ENCODE data around the gene STAT5B. TPM values are rescaled to one million over a fixed set of nuclear protein-coding genes. Genes with fewer than 3 reads are reported as not detected.

The STAT5B gene
- total and polyA plus RNA-seq, 9 of the 15 experiments (the other 6 are each of a cell fraction or from before 2014, with no cell fraction given): 20.8 to 176 (median 92.4) TPM

- TF ChIP-seq ZNF584 (CRISPR knock-in tag; IDR thresholded peaks at IDR 0.05; ENCODE audit: low read depth) (no peak), ZNF324 (CRISPR knock-in tag; IDR thresholded peaks at IDR 0.05) (0 out of 2 replicates have a peak, but pooled peaks have one; percentile 20), KLF13 (tag; IDR thresholded peaks at IDR 0.05; ENCODE audit: borderline replicate concordance, low read depth) (no peak), ZKSCAN1 (IDR thresholded peaks at IDR 0.05; ENCODE audit: low read depth, low read length) (no peak)
Observed at GRCh38 chr17:42309986-42310786, 34.0 kb upstream of the STAT5B start (continued).

- DNase-seq (ENCODE audit: extremely low read depth in 1 of 4, low spot score in 3 of 4): no peak
- Histone ChIP-seq H3K36me3 (ENCODE audit: control insufficient read depth, insufficient read depth, low read length) (peaks cover 85% of the 10 kb centered on the region), H4K20me1 (replicated peaks; ENCODE audit: control insufficient read depth, insufficient read depth, low read length) (no peaks in the 10 kb centered on the region), H3K27me3 (ENCODE audit: control insufficient read depth in 2 of 2, insufficient read depth in 2 of 2, low read length in 2 of 2) (no peaks in the 10 kb centered on the region), H3K27ac (ENCODE audit: extremely low read depth, low read depth, low read length) (peak overlapping the region; percentile 100; the same call in 2 of the 3 replicates), H3K9ac (ENCODE audit: insufficient read depth in 1 of 2, low read depth in 2 of 2, low read length in 2 of 2) (peak overlapping the region in 1 of 2 experiments; percentile 38; a peak in 1 of 4 replicates), H3K9me1 (ENCODE audit: control insufficient read depth, insufficient read depth, low read length) (no peaks in the 10 kb centered on the region), H2AFZ (ENCODE audit: low read depth, low read length) (no peak overlapping the region), H3K79me2 (ENCODE audit: control insufficient read depth, insufficient read depth, low read length) (peaks cover 56% of the 10 kb centered on the region), H3K9me3 (replicated peaks; ENCODE audit: control insufficient read depth, insufficient read depth, low read depth, low read length) (no peaks in the 10 kb centered on the region), H3K4me1 (replicated peaks in 1 of 2; ENCODE audit: control insufficient read depth in 2 of 2, insufficient read depth in 2 of 2, low read length in 2 of 2) (peaks cover 47 to 77% of the 10 kb centered on the region in 2 experiments), H3K4me2 (ENCODE audit: insufficient read depth, low read length) (no peak overlapping the region), H3K4me3 (no peak overlapping the region)
- FAIRE-seq: no peak
- in situ Hi-C loops (cut with MboI) (no loop called here), intact Hi-C loops (cut with micrococcal nuclease) (no loop called here)
- POLR2A ChIA-PET: interaction anchor here (0.6 to 2.0 kb wide), 10 partner anchors 11 to 337 kb away, joined by 3 to 7 read pairs (median 3); partner anchors contain the start of genes KCNH4 and STAT3
- BruUV-seq (replicated peaks): no TSS peak
- CTCF ChIA-PET (ENCODE audit: low intra/inter-chr PET ratio): no interaction called here
- 96% methylated on average over 5 of the region's 9 CpGs for WGBS (ENCODE audit: insufficient coverage, low coverage, missing lambda C conversion rate)
- no peak for ATAC-seq
- TF ChIP-seq RBM22 (IDR thresholded peaks at IDR 0.05; ENCODE audit: low read depth, low read length, poor library complexity, severe bottlenecking): peak; percentile 86
- TF ChIP-seq POLR2G (IDR thresholded peaks at IDR 0.05; ENCODE audit: low read depth, low read length): peak; percentile 73
- TF ChIP-seq ZNF764 (CRISPR knock-in tag; IDR thresholded peaks at IDR 0.05; ENCODE audit: low read depth): no peak
- no peak for TF ChIP-seq NCOA4 (IDR thresholded peaks at IDR 0.05; ENCODE audit: partially characterized antibody)
- TF ChIP-seq ZNF740 (CRISPR knock-in tag; IDR thresholded peaks at IDR 0.05): no peak
- no peak for TF ChIP-seq ZNF740 (tag; IDR thresholded peaks at IDR 0.05)
- TF ChIP-seq SIX5 (IDR thresholded peaks at IDR 0.05; ENCODE audit: borderline replicate concordance in 1 of 2, insufficient read depth in 1 of 2, low read depth in 1 of 2, low read length in 2 of 2): no peak
- TF ChIP-seq ZBTB7A (IDR thresholded peaks at IDR 0.05; ENCODE audit: borderline replicate concordance, control insufficient read depth, low read depth, low read length): 0 out of 2 replicates have a peak, but pooled peaks have one; percentile 8
- no peak for TF ChIP-seq ZNF282 (CRISPR knock-in tag; IDR thresholded peaks at IDR 0.05)
- no peak for TF ChIP-seq CBX1 (IDR thresholded peaks at IDR 0.05; ENCODE audit: low read depth)
- TF ChIP-seq ZMIZ1 (IDR thresholded peaks at IDR 0.05; ENCODE audit: low read depth in 2 of 2, low read length in 2 of 2): no peak
Observed at GRCh38 chr17:42309142-42309541, 33.0 kb upstream of the STAT5B start.

All from K562 (cell line).